Fibroblast of peridontal ligament (primary cell): ENCODE data around the gene KHK.

Experiments
- DNase-seq: peaks from one replicate; pipeline ENCODE4 v3.0.0-alpha.2; 2010; ENCODE audit errors: extremely low read depth

The KHK gene

DNA sequence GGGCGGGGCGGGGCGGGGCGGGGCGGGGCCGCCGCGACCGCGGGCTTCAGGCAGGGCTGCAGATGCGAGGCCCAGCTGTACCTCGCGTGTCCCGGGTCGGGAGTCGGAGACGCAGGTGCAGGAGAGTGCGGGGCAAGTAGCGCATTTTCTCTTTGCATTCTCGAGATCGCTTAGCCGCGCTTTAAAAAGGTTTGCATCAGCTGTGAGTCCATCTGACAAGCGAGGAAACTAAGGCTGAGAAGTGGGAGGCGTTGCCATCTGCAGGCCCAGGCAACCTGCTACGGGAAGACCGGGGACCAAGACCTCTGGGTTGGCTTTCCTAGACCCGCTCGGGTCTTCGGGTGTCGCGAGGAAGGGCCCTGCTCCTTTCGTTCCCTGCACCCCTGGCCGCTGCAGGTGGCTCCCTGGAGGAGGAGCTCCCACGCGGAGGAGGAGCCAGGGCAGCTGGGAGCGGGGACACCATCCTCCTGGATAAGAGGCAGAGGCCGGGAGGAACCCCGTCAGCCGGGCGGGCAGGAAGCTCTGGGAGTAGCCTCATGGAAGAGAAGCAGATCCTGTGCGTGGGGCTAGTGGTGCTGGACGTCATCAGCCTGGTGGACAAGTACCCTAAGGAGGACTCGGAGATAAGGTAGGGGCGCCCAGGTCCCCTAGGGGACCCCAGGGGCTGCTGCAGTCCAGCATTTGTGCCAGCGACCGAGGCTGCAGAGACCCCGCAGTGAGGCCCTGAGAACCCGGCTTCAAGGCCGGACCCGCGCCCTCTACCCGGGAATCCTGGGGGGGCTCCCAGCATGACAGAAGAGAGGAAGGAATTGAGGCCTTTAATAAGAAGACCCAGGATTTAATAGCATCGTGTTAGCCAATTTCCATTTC, at the start of gene KHK:
TSS of gene KHK (plus strand) at position 49 of the 870 bp plus-strand sequence. CDS start at position 537, 488 bp downstream.
- no peak for DNase-seq

DNA sequence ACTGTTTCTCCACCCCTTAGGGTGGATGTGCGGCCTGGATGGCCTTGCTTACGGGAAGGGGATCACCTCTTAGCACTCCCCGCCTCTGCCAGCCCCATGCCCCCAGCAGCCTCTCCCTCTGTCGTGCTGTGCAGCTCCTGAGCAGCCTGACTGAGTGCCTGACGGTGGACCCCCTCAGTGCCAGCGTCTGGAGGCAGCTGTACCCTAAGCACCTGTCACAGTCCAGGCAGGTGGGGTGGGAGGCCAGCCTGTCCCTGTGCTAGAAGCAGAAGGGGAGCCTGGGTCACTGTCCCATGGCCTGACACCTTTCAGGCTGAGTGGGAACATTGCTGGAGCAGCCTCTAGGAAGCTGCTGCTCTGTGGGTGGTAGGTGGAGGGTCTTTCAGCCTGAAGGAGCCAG, 48.6 kb upstream of the KHK start:
- no peak for DNase-seq

- no peak for DNase-seq
Observed at GRCh38 chr2:27038631-27039339, 47.8 kb upstream of the KHK start.

DNA sequence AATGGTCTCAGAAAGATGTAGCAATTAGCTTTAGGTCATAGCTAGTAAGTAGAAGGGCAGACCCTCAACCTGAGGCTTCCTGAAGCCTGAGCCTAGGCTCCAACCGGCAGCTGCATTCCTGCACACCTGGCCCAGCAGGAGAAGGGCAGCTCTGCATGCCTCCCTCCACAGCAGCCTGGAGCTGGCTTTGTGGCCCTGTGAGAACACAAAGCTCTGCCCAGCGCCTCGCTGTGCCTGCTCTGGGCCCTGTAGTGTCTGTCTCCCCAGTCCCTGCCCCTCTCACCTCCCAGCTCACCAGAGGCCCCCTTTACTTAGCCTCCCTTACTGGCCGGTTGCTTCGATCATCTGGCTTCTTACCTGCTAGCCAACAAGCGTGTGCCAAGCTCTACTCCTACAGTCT, 47.1 kb upstream of the KHK start:
- no peak for DNase-seq

DNA sequence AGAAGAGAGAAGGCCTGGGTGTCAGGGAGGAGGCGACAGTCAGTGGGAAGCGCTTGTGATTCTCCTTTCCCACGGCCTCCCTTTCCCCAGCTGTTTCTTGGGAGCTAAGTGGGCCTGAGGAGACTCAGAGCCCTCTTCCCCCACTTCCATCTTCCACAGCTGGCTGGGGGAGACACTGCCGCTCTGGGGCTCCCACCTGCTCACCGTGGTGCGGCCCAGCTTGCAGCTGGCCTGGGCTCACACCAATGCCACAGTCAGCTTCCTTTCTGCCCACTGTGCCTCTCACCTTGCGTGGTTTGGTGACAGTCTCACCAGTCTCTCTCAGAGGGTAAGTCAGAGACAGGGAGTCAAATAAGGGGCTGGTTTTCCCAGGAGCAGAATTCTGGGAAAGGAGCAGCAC, 46.7 kb upstream of the KHK start:
- DNase-seq: no peak

DNA sequence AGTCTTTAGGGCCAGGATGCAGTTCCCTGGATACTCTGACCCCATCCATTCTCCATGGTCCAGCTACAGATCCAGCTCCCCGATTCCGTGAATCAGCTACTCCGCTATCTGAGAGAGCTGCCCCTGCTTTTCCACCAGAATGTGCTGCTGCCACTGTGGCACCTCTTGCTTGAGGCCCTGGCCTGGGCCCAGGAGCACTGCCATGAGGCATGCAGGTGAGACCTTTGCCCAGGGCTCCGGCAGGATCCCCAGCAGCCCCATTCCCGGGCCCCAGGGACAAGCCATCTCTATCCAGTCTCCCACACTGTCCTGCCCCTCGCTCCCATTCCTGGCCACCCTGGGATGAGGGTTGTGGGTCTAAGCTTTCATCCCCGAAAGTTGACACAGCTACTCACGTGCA, 46.3 kb upstream of the KHK start:
- DNase-seq: no peak

DNA sequence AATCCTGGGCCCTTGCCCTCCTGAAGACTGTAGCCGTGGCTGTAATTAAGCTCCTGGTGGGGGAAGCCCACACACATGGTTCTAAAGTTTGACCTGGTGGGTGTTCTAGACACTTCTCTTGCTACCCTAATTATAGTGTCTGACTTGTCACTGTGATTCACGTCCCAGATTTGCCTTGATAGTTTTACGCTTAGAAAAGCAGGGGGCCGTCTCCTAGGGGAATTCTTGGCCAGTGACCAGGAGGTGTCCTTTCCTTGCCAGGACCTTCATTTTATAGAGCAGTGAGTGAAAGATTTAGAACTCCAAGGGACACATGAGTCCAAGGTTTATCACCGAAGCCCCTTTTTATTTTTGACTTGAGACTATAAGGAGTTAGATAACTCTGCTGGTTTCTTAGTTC, 44.8 kb upstream of the KHK start:
- DNase-seq: no peak

GRCh38 chr2:27042159-27042661, 44.4 kb upstream of the KHK start:
- no peak for DNase-seq

DNA sequence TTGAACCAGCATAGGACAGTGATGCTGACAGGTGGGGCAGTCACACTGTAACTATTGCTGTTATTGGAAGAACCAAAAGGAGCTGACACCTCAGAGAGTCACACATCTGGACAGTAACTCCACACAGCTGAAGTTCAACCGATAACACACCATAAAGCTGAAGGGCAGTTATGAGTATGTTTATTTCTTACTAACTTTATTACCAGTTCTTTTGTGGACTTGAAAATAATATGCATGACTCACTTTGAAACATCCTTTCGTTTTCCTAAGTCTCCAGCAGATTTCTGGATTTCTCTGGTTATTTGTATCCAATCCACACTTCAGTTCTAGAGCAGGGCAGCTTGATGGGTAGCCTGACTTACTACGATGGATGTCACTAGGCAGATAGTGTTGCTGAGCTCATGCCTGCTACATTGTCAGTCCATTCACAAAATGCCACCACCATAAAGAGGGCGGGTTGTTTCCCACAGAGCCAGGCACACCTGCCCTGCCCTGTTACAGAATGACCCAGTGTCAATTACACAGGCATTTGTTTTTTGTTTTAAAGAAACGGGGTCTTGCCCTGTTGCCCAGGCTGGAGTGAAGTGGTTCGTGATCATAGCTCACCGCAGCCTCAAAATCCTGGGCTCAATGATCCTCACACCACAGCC, 43.5 kb upstream of the KHK start:
- peak; percentile 63 for DNase-seq

GRCh38 chr2:27049422-27050280, 36.9 kb upstream of the KHK start:
- no peak for DNase-seq

GRCh38 chr2:27050281-27050995, 36.1 kb upstream of the KHK start:
- peak; percentile 99 for DNase-seq

- DNase-seq: peak; percentile 92
Observed at GRCh38 chr2:27050996-27051901, 35.3 kb upstream of the KHK start, which contains the start of gene AGBL5. TSS of gene AGBL5 (plus strand) at chr2:27051668. CDS start at chr2:27052959, 1,291 bp downstream.

DNA sequence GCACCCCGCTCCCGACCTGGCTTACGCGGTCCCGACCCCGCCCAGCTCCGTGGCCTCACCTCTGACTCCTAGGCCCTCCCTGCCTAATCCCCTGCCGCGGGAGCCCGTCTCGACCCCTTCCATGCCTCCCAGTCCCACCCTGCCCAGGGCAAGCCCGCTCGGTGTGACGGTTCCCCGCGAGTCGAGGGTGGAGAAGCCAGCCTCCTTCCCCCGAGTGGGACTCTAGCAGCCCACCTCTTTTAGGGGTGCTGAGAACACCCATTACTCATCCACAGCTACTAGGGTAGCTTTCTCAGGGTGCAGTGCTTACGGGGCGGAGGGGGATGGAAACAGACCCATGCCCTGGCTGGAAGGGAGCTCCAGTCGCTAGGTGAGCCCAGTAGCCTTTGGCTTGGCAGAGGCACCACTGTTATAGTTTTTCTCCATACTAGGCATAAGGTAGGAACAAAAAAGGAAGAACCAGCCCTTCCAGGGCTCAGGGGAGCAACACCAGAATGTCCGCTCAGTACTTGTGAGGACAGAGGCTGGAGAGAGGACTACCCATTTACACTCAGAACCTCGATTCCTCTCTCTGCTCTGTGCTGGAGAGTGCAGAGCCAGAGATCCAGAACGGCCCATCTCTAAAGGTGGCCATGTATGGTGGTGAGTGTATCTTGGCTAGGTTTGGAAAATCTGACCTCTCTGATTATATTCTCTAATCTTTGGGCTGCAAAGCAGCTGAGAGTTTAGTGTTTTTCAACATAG, 34.5 kb upstream of the KHK start:
- DNase-seq: no peak

- DNase-seq: no peak
Observed at GRCh38 chr2:27053321-27053720, 33.3 kb upstream of the KHK start.

DNA sequence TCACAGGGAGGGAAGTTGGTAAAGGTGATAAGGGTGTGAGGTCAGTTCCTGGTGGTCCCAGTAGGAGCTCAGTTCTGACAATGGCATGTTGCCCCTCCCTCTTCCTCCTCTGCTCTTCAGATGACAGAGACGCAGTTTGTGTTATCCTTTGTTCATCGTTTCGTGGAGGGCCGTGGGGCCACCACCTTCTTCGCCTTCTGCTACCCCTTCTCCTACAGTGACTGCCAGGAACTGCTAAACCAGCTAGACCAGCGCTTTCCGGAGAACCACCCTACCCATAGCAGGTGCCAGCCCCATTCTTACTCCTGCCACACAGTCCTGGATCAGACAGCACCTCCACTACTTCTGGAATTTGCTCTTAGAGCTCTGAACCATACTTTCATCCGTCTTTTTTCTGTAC, 32.8 kb upstream of the KHK start:
- DNase-seq: no peak

- DNase-seq: no peak
Observed at GRCh38 chr2:27054721-27055120, 31.9 kb upstream of the KHK start.

DNA sequence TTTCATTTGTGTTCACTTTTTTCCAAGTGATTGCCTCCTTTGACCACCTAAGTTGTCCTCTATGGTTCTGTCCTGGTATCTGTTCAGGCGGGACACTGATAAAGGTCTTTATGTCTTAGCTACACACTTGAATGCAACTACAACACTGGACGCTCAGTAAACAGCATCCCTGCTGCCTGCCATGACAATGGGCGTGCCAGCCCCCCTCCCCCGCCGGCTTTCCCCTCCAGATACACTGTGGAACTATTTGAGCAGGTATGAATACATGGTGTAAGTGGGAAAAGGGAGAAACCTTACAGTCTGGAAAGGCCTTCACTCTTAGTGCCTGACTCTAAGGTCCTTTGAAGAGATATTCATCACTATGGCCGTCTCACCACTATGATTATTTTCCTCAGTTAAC, 29.4 kb upstream of the KHK start:
- DNase-seq: no peak

- no peak for DNase-seq
Observed at GRCh38 chr2:27058210-27058609, 28.4 kb upstream of the KHK start.
